Inflammatory macrophage (primary cell): Measurements from ENCODE around the gene HMGCS2.

Source experiments
- DNase-seq, 2 donors: peaks; one replicate each; pipeline ENCODE4 v3.0.0-alpha.2; 2020 to 2022
- total RNA-seq, 18 experiments: gene quantifications; one replicate each; lab custom pipeline; 2026; ENCODE audit warnings: mixed read lengths in 6 of 18, inconsistent platforms in 2 of 18; lab: John Stamatoyannopoulos, UW

Gene HMGCS2
- 0 to 0.07 (median 0) reads per million in 18 experiments for total RNA-seq

GRCh38 chr1:119768778-119769177 lies at the start of gene HMGCS2:
HMGCS2 (minus strand) TSS chr1:119768905; CDS start chr1:119768844, 61 bp downstream.
- DNase-seq, result no peak

- DNase-seq, result no peak
These were observed 49.5 kb upstream of the HMGCS2 start for GRCh38 chr1:119818181-119818580.

GRCh38 chr1:119816407-119816806 lies 47.7 kb upstream of the HMGCS2 start:
- no peak for DNase-seq

GRCh38 chr1:119815928-119816327 lies 47.2 kb upstream of the HMGCS2 start:
- DNase-seq, result no peak

- DNase-seq, result no peak
These were observed 46.7 kb upstream of the HMGCS2 start for GRCh38 chr1:119815361-119815760.

GRCh38 chr1:119814288-119814687 lies 45.6 kb upstream of the HMGCS2 start:
- DNase-seq, result no peak

GRCh38 chr1:119811985-119812557 lies 43.4 kb upstream of the HMGCS2 start:
- DNase-seq, result no peak

GRCh38 chr1:119811387-119811786 lies 42.7 kb upstream of the HMGCS2 start, which contains the start of gene REG4:
REG4 (minus strand) TSS chr1:119811460; CDS start chr1:119808769, 2,691 bp downstream.
- DNase-seq, result no peak

- DNase-seq, result peak; percentile 60 to 70
These were observed 40.4 kb upstream of the HMGCS2 start for GRCh38 chr1:119808972-119809550.

GRCh38 chr1:119808491-119808890 lies 39.8 kb upstream of the HMGCS2 start:
- DNase-seq, result no peak

- no peak for DNase-seq
These were observed 37.8 kb upstream of the HMGCS2 start for GRCh38 chr1:119806489-119806888.

GRCh38 chr1:119805746-119806145 lies 37.0 kb upstream of the HMGCS2 start:
- no peak for DNase-seq

GRCh38 chr1:119805247-119805646 lies 36.5 kb upstream of the HMGCS2 start:
- DNase-seq, result no peak

- DNase-seq, result no peak
These were observed 31.0 kb upstream of the HMGCS2 start for GRCh38 chr1:119799599-119800177.

GRCh38 chr1:119799003-119799402 lies 30.3 kb upstream of the HMGCS2 start:
- no peak for DNase-seq

- DNase-seq, result no peak
These were observed 28.9 kb upstream of the HMGCS2 start for GRCh38 chr1:119797606-119798005.

- no peak for DNase-seq
These were observed 28.5 kb upstream of the HMGCS2 start for GRCh38 chr1:119797162-119797561.

GRCh38 chr1:119795261-119796200 lies 26.8 kb upstream of the HMGCS2 start:
- no peak for DNase-seq

GRCh38 chr1:119794876-119795240 lies 26.2 kb upstream of the HMGCS2 start:
- DNase-seq, result no peak

GRCh38 chr1:119794230-119794875 lies 25.6 kb upstream of the HMGCS2 start:
- DNase-seq, result no peak

- no peak for DNase-seq
These were observed 22.7 kb upstream of the HMGCS2 start for GRCh38 chr1:119791377-119791776.

GRCh38 chr1:119790451-119791198 lies 21.9 kb upstream of the HMGCS2 start:
- DNase-seq, result no peak
